AG08396 (cell line): ENCODE data around the gene RPP25L.

Source experiments
- DNase-seq: peaks from one replicate; pipeline ENCODE4 v3.0.0; 2012; ENCODE audit warnings: low spot score, mixed read lengths

The RPP25L gene

GRCh38 chr9:34611251-34611810 is 566 bp downstream of the RPP25L start:
- peak; percentile 24 for DNase-seq

DNA sequence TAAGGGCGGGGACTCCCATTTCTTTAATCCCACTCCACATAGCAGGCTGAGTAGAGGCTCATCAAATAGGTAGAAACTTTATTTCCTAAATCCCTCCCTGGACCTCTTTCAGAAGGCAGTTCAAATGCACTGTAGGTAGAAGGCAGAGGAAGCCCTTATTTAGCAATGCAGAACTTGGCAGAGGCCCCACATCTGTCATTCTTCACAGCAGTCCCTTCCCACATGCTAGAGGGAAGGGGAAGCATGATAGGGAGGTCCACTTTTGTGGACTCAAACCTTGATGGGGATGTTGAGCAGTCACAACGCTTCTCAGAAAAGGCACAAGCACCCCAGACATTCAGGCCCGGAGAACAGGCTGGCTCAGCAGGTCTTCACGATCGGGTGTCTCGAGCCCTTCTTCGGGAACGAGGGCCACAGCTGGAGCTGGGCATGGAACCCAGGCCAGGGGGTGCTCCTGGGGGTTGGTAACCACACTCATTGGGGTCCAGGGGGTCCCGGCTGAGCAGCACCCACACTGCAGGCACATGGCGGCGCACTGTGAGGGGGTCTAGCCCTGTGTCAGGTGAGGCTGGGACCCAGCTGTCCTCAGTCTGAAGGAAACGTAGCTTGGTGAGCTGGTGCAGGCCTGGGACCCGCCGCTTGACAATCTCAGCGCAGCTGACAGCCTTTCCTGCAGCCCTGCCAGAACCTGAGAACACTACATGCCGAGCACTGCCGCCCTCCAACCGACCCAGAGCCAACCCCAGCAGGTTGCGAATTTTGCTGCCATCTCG is 1.3 kb downstream of the RPP25L start:
- no peak for DNase-seq

DNA sequence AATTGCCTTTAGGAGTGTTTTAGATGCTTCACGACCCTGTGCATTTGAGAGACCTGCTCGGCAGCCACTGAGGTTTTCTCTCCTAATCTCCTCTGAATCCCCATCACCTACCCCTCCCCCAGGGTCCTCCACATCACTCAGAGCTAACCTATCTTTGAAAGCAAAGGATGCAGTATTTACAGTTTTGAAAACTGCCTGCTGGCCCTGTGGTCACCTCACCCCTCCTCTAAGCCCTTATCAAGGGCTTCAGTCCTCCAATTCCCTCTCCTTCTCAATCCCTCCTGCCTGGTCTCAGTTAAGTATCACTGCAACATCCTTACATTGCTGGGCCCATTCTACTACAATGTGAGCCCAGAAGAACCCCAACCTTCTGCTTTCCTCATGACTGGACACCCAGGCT is 4.6 kb downstream of the RPP25L start:
- DNase-seq, result no peak

- DNase-seq, result no peak
Measured at GRCh38 chr9:34606905-34607304, 5.0 kb downstream of the RPP25L start.

DNA sequence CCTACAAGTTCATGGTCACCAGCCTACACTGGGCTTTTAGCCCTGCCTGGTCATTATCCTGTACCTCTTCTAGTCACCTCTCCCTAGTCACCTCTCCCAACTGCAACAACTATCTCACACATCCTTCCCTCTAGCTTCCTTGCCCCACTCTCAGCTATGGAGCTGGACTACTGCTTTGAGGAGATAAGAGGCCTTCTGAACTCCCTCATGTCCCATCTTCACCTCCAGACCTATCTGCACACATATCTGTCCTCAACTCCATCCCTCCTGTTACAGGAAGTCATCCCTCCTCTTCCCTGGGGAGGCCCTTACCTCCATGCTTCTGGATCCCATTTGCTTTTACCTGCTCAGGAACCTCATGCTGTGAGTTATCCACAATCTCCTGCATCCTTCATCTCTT is 5.7 kb downstream of the RPP25L start:
- no peak for DNase-seq

GRCh38 chr9:34603610-34604231 is 8.2 kb downstream of the RPP25L start:
- DNase-seq, result peak; percentile 88

GRCh38 chr9:34601937-34602573 is 9.8 kb downstream of the RPP25L start:
- DNase-seq, result no peak

GRCh38 chr9:34600908-34601307 is 11.0 kb downstream of the RPP25L start:
- DNase-seq, result no peak

GRCh38 chr9:34599546-34599945 is 12.4 kb downstream of the RPP25L start:
- no peak for DNase-seq

- DNase-seq, result no peak
Measured at GRCh38 chr9:34594177-34594576, 17.7 kb downstream of the RPP25L start.

DNA sequence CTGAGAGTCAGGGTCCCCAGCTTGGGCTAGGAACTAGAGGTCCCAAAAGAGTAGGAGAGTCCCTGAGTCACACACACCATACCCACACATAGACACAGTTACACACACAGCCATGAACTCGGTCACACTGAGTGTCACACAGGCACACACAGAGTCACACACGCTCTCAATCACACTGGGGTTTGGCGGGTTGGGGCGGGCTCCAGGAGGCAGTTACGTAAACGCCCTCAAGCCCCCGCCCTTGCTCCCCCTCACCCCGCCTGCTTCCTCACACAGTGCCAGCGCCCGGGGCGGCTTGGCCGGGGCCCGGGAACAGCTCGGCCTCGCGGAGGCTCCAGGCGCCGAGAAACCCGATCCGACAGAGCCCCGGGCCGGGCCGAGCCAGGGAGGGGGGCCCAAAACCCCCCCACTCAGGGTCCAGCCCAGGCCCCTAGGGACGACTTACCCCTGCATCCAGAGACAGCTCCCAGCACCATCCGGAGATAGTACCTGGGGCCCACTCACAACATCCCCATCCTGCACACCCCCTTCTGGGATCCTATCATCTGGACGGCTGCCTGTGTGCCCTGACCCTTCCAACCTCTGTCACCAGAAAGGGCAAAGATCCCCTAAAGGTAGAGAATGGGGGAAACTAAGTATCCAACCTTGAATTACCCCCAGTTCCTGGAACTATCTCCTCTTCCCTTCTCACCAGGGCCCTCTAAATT is 18.8 kb downstream of the RPP25L start:
- no peak for DNase-seq

GRCh38 chr9:34591917-34592866 is 19.7 kb downstream of the RPP25L start:
- DNase-seq, result no peak

DNA sequence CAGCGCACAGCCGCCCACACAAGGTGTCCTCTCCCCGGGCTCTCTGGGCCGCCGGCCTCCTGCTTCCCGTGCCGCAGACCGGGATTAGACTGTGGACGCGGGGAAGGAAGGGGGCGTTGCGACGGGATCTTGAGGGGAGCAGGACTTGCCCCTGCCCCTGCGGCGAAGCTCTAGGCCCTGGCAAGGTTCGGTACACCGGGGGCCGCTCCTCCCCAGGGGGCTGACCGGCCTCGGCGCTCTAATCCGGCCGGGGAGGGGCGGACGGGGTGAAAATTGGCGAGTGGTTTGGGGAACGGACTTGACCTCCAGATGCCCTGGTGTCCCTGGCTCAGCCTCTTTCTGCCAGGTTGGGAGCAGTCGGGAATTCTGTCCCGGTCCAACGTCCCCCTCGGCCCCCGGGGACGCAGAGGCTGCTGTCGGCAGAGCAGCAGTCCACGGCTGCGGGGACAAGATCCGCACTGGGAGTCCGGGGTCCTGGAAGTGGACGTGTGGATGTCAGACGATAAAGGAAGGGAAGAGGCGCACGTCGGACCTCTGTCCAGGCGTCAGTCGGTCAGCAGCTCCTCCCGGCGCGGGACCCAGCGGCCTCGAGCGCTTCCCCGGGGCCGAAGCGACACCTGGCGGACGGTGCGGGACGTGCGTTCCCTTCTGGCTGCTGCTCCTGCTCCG is 20.5 kb downstream of the RPP25L start:
- peak; percentile 96 for DNase-seq

DNA sequence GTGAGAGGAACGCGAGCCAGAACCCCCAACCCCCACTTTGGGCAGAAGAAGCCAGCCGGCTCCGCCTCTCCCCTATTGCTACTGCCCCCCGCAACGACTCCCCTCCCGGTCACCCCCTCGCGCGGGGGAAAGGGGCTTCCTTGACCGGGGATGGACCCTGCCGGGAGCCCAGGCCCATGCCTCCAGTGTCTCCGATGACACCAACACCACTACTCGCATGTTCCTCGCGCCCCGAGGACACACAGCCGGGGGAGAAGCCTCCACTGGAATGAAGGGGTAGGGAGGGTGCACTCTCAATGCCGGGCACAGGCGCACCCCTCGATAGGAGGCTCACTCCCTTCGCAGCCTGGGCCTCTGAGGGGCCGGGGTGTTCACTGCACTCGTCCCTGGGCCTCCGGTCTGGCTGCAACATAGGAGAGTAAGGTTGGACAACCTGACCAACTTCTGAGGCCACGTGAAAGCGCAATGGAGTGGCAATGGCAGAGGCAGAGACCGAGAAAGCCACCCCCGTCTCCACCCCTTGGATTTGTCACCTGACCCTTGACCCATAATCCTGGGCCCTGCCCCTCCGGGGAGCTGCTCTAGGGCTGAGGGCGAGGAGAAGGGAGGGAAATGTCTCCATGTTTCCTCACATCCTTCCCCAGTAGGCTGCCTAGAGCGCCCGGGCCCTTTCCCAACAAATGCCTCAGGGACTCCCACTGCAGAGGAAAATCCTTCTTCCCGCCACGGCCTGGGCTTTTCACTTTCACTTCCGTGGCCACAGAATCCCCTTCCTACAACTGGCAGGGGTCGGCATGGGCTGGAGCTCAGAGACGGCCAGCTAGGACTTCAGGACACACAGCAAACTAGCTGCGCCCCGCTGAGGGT is 21.3 kb downstream of the RPP25L start:
- no peak for DNase-seq

- peak; percentile 43 for DNase-seq
Measured at GRCh38 chr9:34589636-34590380, 22.1 kb downstream of the RPP25L start, which contains the start of gene CNTFR. CNTFR (minus strand) TSS chr9:34589724; CDS start chr9:34568981, 20,743 bp downstream.

GRCh38 chr9:34588671-34589635 is 22.9 kb downstream of the RPP25L start:
- no peak for DNase-seq

- no peak for DNase-seq
Measured at GRCh38 chr9:34587271-34587670, 24.6 kb downstream of the RPP25L start.
